GM19438 (cell line): ENCODE data around the gene ANK3.

Source experiments
- ATAC-seq: cut with Tn5 transposase; IDR thresholded peaks from one replicate; pipeline ENCODE4 v1.9.1; 2021; ENCODE audit warnings: low read depth; ENCODE audit not compliant: unreplicated experiment

ANK3 gene

DNA sequence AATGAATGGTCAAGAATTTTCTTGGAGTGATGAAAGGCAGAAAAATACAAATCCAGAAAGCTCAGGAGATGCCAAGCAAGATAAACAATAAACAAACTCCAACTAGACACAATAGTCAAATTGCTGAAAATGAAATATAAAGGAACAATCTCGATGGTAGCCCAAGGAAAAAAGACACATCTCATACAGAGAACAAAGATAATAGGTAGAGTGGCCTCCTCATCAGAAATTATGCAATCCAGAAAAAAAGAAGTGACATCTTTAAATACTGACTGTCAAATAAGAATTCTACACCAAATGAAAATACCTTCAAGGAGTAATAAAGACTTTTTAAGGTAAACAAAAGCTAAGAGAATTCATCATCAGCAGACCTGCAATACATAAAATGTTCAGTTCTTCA lies 150.4 kb downstream of the ANK3 start:
- ATAC-seq: no peak

DNA sequence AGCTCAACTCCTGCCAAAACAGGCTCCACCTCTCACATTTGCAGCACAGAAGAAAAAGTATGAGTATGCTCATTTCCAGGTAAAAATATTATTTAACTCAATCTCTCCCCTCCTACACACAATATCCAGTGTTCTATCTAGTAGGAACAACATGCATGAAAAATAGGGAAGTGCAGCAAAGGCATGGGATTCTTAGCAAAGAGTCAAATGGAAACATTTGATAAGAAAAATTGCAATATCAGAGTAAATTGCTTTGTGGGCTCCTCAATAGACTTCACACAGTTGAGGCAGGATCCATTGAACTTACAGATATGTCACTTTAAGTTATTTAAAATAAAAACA lies 150.9 kb downstream of the ANK3 start:
- no peak for ATAC-seq

DNA sequence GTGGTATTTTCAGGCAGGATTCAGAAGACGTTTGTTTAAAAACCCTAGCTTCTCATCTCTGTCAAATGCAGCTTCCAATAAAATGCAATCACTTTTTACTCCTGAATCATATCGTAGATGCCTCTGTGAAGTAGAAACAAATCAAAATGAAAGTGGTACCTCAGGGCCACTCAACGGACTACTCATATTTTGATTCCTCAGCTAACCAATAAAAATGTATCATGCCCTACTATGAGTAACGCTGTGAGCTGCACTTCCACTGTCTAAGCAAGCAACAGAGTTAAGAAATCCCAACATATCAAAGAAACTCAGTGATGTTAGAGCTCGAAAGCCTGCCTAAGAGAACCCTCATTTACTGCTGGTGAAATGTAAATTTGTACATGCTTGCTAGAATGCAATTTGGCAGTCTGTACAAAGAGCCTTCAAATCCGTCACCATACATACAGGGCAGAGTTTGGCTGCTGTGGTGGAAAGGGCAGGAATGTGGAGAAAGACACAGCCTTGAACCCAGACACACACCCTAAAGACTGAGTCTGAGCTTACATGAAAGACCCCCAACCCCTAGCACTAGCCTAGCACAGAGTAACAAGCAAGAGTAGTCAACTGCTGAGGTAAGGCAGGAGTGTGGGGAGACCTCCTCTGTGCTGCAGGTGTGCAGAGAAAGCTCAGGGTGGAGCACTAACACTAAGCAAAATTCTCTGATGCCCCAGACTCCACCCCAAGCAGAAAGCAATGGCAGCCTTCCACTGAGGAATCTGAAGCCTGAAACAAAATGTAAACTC lies 151.5 kb downstream of the ANK3 start:
- ATAC-seq: peak; percentile 44

DNA sequence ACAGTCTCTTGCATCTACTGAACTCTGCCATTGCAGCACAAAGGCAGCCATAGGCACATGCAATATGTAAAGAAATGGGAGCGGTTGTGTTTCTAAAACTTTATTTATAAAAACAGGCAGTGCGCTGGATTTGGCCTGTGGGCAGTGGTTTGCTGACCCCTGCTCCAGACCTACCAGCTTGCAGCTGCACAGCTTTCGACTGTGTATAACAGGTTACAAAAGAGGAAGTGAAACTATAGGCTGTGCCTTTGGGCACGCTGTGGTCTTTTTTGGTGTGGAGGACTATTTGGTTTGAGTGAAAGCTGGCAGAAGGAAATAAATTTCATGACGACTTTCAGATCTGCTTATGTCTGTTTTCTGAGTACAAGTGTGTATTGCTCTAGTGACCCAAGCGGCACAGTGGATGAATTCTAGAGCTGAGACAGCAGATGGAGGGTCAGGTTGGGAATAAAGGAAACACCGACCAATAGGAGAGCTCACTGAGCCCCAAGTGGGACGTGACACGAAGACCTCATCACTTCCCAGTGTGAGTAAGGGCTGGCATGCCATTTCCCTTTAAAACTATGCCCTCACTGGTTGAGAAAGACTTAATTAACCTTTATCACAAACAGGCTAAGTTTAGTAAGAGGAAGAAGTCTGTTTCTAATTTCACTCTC lies 152.7 kb downstream of the ANK3 start:
- peak; percentile 94 for ATAC-seq

DNA sequence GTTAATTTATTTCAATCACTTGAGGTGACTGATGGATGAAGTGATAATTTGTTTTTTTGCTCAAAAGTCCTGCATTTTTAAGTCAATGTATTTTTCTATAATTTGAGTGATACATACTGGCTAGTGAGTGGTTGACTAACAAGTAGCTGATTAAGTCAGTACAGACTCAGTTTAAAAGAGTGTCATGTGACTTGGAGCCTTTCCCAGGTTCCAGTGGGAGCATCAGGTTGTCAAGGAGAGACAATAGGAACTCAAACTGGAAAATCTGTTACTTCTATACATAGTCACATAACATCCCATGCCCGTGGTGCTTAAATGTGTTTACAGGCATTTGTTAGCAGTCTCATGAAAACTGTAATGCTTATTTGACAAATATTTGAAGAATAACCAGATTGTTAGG lies 154.7 kb downstream of the ANK3 start:
- no peak for ATAC-seq

DNA sequence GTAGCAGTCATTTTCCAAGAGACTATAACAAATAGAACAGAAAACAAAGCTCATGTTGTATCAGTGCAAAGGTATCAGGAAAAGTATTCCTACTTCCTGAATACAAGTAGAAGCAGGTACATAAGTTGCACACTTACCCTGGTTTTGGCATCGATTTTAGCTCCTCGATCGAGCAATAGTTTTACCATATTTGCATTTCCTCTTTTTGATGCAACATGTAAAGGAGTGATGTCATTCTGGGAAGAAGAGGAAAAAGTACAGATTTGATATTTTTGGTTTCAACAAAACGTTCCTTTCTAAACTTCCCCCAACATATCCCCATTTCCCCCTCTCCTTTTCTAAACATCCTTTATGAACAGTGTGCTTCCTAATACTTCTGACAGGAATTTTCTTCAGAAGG lies 155.1 kb downstream of the ANK3 start:
- ATAC-seq: no peak

DNA sequence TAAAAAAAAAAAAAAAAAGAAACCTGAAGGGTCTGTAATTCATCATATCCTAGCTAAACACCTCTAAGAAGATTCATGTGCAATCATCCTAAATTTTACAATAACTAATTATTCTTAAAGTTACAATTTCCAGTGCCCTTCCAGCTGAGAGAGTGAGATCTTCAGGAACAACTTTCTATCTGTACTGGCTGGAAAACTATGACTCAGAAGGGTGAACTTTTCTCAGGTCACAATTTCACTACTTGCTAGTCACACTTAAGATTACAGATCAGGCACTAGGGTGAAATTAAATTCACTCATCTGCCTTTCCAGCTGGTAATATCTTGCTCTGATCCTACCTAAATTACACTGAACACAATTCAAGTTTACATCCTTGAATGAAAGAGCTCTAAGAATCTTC lies 158.8 kb downstream of the ANK3 start:
- no peak for ATAC-seq

DNA sequence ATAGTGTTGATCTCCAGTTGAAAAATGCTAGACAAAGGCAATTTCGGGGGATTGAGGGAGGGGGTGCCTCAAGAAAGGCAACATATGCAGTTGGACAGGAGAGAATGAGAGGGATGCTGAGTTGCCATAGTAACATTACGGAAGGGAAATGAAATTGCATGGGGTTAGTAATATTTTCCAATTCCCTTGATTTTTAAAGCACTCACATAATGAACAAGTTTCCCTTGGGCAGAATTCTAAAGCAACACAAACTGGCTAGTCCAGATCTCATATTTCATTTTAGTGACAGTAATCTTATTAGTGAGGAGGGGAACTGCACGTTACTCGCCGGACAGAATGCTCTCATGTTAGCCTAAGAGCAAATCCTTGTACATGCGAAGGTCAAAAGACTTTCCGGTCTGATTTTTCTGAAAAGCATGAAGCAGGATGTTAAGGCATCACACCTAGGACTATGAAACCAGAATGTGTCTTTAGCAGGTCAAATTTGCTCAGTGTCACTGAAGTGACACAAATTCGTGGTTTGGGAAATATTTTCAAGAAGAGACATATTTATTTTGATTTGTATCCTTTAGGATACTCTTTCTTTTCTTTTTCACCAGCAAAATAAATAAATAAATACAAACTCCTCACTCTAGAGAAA lies 165.5 kb downstream of the ANK3 start:
- no peak for ATAC-seq

DNA sequence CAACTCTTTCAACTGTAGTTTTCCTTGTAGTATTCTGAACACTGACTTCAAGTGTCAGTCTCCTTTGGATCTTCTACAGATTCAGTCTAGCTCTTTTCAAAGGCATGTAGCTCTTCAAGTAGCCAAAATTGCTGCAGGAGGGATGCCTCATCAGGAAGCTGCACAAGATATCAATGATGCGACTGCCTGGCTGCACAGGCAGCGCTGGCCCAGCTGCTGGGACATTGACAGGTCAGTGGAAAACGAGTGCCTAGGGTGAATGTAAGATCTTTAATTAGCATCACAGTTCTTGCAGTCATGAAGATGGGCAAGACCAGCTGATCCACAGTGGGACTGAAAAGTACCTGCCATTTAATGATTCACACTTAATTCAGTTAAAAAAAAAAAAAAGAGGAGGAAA lies 167.6 kb downstream of the ANK3 start:
- no peak for ATAC-seq

DNA sequence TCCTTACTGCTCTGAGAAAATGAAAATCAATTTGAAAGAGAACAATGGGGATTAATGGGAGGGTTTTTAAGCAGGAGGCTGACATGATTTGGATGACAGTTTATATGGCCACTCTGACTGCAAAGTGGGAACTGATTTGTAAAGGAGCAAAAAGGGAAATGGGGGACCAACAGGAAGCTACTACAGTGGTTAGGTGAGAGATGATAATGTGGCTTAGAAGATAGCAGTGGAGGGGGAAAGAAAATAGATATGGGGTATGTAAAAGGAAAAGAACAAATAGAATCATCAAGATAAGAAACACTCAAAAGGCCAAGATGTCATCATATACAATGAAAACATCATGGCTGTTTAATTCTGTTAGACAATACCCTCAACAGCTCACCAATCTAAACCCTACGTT lies 177.5 kb downstream of the ANK3 start:
- no peak for ATAC-seq

DNA sequence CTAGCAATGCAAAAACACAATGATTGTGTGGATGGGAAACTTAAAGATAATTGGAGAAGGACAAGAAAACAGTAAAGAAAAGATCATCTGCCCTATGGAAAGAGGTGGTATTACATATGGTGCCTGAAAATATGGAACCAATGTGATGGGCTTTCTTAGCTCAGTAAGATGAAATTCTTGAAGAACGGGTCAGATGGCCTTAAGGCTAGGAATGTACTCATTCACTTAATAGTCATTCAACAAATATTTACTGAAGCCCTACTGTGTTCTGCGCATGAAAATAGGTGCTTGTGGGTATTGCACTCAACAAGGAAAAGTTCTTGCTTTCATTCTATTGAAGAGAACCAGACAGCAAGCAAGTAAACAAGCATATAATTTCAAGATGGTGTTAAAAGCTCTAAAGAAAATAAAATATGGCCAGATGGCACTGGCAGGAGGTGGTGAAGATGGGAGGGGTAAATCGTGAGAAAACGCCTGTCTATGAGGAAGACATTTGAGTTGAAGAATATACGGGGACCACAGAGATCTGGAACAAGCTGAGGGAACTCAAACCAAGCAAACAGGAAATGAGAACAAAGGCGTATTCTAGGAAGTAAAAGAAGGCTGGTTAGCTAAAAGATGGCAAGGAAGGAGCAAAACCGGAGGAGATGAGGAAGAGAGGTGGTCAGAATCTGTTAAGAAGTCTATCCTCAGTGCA lies 179.7 kb downstream of the ANK3 start:
- no peak for ATAC-seq

DNA sequence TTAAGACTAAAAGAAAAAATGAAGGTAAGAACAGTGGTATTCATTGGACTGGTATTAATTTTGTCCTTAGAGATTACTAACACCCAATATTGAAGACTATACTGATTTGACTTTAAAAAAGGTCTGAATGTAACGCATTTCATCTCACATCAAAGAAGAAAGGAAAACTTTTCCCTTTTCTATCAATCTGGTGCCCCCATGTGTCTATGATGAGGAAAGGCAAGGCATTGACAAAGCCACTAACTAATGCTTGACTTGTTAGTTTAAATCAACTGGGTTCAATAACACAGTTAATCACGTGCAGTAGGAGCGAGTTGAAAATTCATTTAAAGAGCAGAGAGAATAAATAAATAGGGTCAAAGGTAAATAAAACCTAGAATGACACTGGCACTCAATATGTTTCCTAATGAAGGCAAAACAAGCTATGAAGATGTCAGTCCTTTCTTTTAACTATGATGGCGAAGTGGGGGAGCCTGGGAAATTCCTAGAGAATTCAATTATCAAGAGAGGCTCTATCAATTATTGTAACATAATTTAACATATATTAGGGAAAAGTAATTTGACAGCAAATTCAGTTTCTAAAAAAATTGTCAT lies 180.9 kb downstream of the ANK3 start:
- no peak for ATAC-seq

DNA sequence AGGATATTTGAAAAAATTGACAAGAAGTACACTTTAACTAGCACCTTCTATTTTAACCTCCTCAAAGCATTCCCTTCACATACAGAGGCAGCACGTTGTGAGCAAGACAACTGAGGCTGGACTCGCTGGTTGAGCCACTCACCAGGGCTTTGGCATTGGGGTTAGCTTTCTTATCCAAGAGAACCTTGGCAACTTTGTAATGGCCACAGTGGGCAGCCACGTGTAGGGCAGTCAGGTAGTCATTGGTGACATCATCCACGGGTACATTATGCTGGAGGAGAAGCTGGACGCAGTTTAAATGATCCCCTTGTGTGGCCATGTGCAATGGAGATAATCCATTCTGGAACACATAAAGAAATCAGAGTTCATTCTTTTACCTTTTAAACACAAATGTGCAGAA lies 181.8 kb downstream of the ANK3 start:
- no peak for ATAC-seq

DNA sequence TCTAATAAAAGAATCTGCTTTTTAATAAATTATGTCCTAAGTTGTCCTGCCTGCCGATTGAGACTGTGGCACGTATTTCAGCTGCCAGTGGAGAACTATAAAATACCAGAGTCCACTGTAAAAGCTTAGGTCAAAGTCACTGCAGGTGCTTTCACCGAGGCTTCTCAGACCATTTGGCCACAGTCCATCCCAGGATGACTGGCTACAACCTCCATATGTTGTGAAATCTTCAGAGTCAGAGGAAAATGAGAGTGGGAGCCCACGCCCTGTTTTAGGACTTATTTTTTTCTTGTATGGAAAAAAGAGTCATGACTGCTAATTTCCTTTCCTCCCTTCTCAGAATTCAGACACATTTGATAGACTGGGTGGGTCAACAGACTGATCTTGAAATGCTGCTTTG lies 182.9 kb downstream of the ANK3 start:
- no peak for ATAC-seq

DNA sequence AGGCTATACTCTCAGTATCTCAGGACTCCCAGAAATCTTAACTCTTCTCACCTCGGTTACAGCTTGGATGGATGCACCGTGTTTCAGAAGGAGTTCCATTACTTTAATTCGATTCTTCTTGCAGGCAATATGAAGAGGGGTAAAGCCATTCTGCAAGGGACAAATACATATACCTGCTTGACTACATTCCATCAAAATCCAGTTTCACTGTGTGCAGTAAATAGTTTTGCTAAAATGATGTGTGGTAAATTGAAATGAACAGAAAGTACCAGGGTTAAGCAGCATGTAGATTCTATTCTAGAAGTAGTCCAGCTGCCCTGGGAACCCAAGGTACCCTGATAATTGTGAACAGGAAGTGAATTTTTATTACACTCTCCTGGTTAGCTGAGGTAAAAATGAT lies 183.9 kb downstream of the ANK3 start:
- ATAC-seq: no peak

DNA sequence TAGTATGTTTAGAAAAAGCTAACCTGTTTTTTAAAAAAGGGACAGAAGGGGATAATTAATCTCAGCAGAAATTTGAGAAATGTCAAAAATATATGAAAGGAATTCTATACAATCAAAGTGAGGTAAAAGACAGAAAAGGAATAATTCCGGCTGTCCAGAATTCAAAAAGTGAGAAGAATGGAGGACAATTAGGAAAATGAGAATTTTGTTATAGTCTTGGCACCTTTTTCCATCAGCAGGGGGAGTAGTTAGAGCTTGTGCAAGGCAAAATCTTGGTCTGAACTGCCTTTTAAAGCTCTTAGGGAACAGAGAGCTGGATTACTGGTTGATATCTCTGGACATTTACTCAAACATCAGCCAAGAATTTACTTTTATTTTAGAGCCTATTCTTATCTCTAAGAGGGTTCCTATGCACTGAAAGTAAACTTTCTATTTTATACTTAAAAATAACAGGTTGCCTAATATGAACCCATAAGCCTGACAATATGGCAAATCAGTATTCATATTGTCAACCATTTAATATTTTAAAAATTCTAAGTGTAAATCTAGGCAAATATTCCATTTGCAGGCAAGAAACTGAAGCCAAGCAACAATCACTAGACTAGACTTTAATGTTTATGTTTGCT lies 185.6 kb downstream of the ANK3 start:
- ATAC-seq: no peak

DNA sequence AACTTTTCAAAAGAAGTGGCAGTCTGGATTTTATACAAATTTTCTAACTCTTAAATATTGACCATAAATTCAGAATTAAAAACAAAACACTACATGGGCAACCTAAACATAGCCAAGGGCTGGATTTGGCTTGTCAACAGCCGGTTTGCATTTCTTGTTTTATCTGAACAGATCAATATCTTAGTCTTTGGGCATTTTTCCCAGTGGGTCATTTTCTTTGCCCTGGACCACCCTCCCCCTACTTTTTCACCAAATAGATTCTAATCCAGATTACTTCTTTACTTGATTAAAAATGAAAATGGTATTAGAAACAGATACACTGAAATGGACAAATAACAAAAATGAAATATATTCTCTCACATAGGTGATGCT lies 189.0 kb downstream of the ANK3 start:
- no peak for ATAC-seq

DNA sequence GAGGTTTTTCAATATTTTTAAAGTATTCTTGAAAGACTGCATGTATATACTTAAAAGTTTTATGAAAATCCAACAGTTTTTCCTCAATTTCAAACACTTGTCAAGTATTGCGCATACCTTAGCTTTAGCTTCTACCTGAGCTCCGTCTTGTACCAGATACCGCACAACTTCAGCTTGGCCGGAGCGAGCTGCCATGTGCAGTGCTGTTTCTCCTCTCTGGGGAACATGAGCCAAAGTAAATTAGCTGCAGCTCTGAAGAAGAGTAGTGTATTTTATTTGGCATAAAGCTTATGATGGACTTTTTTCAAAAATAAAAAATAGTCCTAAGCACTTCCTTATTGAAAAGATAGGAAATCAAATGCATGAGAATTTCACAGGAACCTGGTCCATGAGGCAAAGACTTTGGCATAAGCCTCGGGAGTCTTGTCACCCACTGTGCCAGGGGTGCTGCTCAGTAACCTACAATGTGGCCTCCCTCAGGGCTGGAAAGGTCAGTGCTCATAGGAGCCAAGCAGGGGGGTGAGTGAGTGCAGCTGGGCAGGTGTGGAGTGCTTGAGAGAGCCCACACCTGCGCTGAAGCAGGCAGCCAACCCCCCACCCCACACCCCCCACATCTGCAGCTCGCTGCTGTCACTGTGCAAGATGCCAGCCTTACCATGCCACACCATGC lies 189.5 kb downstream of the ANK3 start:
- ATAC-seq: no peak

DNA sequence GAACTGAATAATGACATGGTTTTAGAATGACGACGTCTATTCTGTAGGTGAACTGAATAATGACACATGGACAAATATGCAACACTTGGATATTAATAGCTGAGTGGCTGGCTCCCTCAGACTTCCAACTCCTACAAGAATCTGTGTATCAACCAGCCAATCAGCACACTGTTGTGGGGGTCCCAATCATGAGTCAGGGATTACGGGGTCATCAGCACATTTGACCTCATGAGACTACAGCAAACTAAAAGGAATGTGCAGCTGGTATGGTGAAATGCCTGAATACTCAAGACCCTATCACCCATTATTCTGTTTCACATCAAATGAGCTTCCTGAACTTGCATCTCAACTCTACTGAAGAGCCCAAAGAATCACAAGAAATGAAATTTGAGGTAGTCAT lies 192.5 kb downstream of the ANK3 start:
- ATAC-seq: no peak

DNA sequence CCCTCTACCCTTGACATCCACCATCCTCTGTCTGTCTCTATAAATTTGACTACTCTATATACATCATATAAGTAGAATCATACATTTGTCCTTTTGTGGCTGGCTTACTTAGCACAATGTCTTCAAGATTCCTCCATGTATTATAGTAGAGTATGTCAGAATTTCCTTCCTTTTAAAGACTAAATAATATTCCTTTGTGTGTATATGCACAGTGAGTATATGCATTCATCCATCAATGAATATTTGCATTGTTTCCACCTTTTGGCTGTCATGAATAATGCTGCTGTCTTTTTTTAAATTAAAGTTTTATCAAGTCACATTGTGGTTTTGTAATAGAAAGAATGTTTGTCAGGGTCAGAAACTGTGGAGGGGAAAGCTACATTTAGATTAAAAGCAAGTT lies 195.3 kb downstream of the ANK3 start:
- no peak for ATAC-seq
